Measurements from ENCODE around the gene FZD10. TPM values are rescaled to one million over a fixed set of nuclear protein-coding genes. Genes with fewer than 3 reads are reported as not detected.

FZD10 gene
- polyA plus RNA-seq, 3 donors: not detected

DNA sequence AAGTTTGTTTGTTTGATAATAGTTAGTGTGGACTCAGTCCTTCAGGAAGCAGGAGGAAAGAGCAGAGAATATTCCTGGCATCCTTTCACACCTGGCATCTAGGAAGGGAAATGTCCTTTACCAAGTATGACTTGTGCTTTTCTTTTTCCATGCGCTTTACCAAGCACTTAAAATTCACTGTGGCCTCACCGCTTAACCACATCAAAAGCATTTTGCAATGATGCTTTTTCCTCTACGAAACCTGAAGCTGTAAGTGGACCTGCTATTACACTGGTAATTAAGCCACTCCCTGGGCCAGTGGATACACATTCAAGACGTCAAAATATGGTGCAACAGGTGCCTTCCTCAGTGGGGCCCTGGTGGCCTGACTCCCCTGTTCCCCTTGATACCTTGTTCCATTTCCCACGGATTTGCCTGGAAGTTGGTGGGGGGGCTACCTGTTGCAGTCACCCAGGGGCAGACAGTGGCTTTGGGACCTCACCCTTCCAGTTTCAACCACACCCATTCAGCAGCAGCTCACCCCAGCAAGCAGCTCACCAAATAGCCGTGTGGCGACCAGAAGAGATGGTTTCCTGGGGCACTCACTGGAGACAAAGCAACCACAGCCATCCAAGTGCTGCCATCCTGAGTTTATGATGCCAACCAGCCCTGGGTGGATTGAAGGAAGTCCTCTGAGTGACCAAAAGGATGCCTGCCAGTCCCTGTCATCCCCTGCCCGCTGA is 14.2 kb upstream of the FZD10 start:
- no peaks in the 10 kb centered on the region for H4K20me1 ChIP-seq (ENCODE audit: insufficient read depth, low read length)
- peaks cover 0 to 12% (median 9%) of the 10 kb centered on the region in 3 donors for H3K27me3 Mint-ChIP-seq (ENCODE audit: low read depth in 3 of 3)
- H3K9me3 ChIP-seq (replicated peaks in 1 of 2; ENCODE audit: control insufficient read depth in 1 of 2, insufficient read depth in 1 of 2, low read length in 2 of 2): no peaks in the 10 kb centered on the region
- no peak for DNase-seq
- no peak overlapping the region for H3K4me3 ChIP-seq (replicated peaks in 1 of 3; ENCODE audit: low read depth in 2 of 3, low read length in 3 of 3)
- H3K36me3 Mint-ChIP-seq: no peaks in the 10 kb centered on the region
- H3K27ac ChIP-seq (ENCODE audit: low read depth in 1 of 2, low read length in 2 of 2): no peak overlapping the region
- no peak overlapping the region for H3K4me2 ChIP-seq (replicated peaks; ENCODE audit: extremely low read depth, low read length, poor library complexity, severe bottlenecking)
- H3K4me1 Mint-ChIP-seq: no peaks in the 10 kb centered on the region
- intact Hi-C loops (cut with micrococcal nuclease): no loop called here
- TF ChIP-seq, protein P1, sequence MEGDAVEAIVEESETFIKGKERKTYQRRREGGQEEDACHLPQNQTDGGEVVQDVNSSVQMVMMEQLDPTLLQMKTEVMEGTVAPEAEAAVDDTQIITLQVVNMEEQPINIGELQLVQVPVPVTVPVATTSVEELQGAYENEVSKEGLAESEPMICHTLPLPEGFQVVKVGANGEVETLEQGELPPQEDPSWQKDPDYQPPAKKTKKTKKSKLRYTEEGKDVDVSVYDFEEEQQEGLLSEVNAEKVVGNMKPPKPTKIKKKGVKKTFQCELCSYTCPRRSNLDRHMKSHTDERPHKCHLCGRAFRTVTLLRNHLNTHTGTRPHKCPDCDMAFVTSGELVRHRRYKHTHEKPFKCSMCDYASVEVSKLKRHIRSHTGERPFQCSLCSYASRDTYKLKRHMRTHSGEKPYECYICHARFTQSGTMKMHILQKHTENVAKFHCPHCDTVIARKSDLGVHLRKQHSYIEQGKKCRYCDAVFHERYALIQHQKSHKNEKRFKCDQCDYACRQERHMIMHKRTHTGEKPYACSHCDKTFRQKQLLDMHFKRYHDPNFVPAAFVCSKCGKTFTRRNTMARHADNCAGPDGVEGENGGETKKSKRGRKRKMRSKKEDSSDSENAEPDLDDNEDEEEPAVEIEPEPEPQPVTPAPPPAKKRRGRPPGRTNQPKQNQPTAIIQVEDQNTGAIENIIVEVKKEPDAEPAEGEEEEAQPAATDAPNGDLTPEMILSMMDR (IDR thresholded peaks at IDR 0.05): no peak
- H3K27me3 ChIP-seq (ENCODE audit: control insufficient read depth in 2 of 2, insufficient read depth in 2 of 2, low read length in 2 of 2): no peaks in the 10 kb centered on the region
- H3K4me3 Mint-ChIP-seq: no peak overlapping the region
- no peaks in the 10 kb centered on the region for H3K36me3 ChIP-seq (replicated peaks in 1 of 2; ENCODE audit: control insufficient read depth in 1 of 2, insufficient read depth in 2 of 2, low read length in 2 of 2)
- peaks cover 0 to 2% (median 0%) of the 10 kb centered on the region in 7 donors for H3K9me3 Mint-ChIP-seq
- WGBS (ENCODE audit: insufficient coverage): 58% methylated on average over 6 of the region's 8 CpGs
- H2AFZ ChIP-seq (ENCODE audit: insufficient read depth, low read depth, low read length, poor library complexity, severe bottlenecking): no peak overlapping the region
- H3K9ac ChIP-seq (ENCODE audit: insufficient read depth, low read length, poor library complexity, severe bottlenecking): no peak overlapping the region
- H3K79me2 ChIP-seq (ENCODE audit: insufficient read depth, low read length): no peaks in the 10 kb centered on the region
- H3K4me1 ChIP-seq (ENCODE audit: control insufficient read depth in 1 of 2, insufficient read depth in 2 of 2, low read length in 2 of 2): no peaks in the 10 kb centered on the region
- H3K27ac Mint-ChIP-seq: no peak overlapping the region

DNA sequence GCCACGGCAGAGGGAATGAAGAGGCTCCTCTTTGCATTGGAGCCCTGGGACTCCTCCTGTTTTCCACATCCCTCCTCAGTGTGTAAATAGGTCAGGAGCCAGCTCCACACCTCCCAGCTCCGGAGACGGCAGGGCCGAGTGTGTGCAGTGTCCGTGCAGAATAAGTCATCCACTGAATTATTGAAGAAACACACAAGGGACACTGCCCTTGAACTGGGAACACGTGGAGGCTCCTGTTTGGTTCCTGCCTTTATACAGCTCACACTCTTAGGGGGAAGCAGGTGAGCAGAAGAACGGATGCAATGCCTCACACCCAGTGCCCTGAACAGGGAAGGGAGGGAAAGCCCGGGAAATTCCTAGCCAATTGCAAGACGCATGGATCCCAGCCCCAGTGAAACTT is 10.4 kb upstream of the FZD10 start:
- intact Hi-C loops (cut with micrococcal nuclease): no loop called here
- H3K4me3 ChIP-seq (replicated peaks in 1 of 3; ENCODE audit: low read depth in 2 of 3, low read length in 3 of 3): no peak overlapping the region
- Mint-ChIP-seq H3K4me1 (no peaks in the 10 kb centered on the region), H3K9me3 (peaks cover 0 to 5% (median 0%) of the 10 kb centered on the region in 7 donors), H3K27ac (no peak overlapping the region), H3K36me3 (no peaks in the 10 kb centered on the region), H3K27me3 (ENCODE audit: low read depth in 3 of 3) (peaks cover 4 to 9% (median 9%) of the 10 kb centered on the region in 3 donors), H3K4me3 (no peak overlapping the region)
- H3K27ac ChIP-seq (ENCODE audit: low read depth in 1 of 2, low read length in 2 of 2): no peak overlapping the region
- DNase-seq: no peak
- H3K4me1 ChIP-seq (ENCODE audit: control insufficient read depth in 1 of 2, insufficient read depth in 2 of 2, low read length in 2 of 2): no peaks in the 10 kb centered on the region
- no peak overlapping the region for H3K9ac ChIP-seq (ENCODE audit: insufficient read depth, low read length, poor library complexity, severe bottlenecking)
- no peak overlapping the region for H2AFZ ChIP-seq (ENCODE audit: insufficient read depth, low read depth, low read length, poor library complexity, severe bottlenecking)
- H4K20me1 ChIP-seq (ENCODE audit: insufficient read depth, low read length): no peaks in the 10 kb centered on the region
- H3K4me2 ChIP-seq (replicated peaks; ENCODE audit: extremely low read depth, low read length, poor library complexity, severe bottlenecking): no peak overlapping the region
- no peaks in the 10 kb centered on the region for H3K36me3 ChIP-seq (replicated peaks in 1 of 2; ENCODE audit: control insufficient read depth in 1 of 2, insufficient read depth in 2 of 2, low read length in 2 of 2)
- no peaks in the 10 kb centered on the region for H3K9me3 ChIP-seq (replicated peaks in 1 of 2; ENCODE audit: control insufficient read depth in 1 of 2, insufficient read depth in 1 of 2, low read length in 2 of 2)
- WGBS (ENCODE audit: insufficient coverage): 88% methylated on average over 7 of the region's 9 CpGs
- no peaks in the 10 kb centered on the region for H3K79me2 ChIP-seq (ENCODE audit: insufficient read depth, low read length)
- peaks cover 0 to 3% of the 10 kb centered on the region in 2 donors for H3K27me3 ChIP-seq (ENCODE audit: control insufficient read depth in 2 of 2, insufficient read depth in 2 of 2, low read length in 2 of 2)
- TF ChIP-seq, protein P1 (IDR thresholded peaks at IDR 0.05): no peak
